ENCODE results near the gene EPHA8. TPM values are rescaled to one million over a fixed set of nuclear protein-coding genes. Genes with fewer than 3 reads are reported as not detected.

The EPHA8 gene
- total RNA-seq, 1 donor from 2014 or later, result 0.69 TPM

- TF ChIP-seq CTCF (IDR thresholded peaks at IDR 0.05; ENCODE audit: partially characterized antibody, unreplicated experiment), result no peak
- no peak for DNase-seq
- Mint-ChIP-seq H3K27ac (ENCODE audit: unreplicated experiment) (no peak overlapping the region), H3K27me3 (ENCODE audit: unreplicated experiment) (peaks cover 19% of the 10 kb centered on the region), H3K4me3 (ENCODE audit: unreplicated experiment) (no peak overlapping the region), H3K36me3 (ENCODE audit: unreplicated experiment) (no peaks in the 10 kb centered on the region), H3K4me1 (ENCODE audit: low read depth, unreplicated experiment) (peaks cover 36% of the 10 kb centered on the region), H3K9me3 (ENCODE audit: unreplicated experiment) (peaks cover 21% of the 10 kb centered on the region)
These were observed 53.3 kb downstream of the EPHA8 start for GRCh38 chr1:22616571-22616970.

DNA sequence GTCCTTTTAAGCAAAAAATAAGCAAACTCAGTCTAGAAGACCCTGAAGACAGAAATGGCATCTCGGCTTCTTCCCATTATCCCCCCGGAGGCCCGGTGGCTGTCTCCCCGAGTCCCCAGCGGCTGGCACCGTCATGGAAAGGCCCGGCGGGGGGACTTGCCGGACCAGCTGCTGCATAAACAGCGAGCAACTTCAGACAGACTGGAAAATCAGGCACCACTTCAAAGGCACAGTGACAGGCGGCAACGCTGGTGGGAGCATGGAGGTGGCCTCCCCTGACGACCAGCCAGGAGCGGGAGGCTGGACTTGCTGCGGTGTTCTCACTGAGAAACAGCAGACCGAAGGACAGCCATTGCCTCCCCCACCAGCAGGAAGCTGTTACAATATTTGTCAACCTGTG is 54.8 kb downstream of the EPHA8 start:
- Mint-ChIP-seq H3K4me1 (ENCODE audit: low read depth, unreplicated experiment) (peaks cover 29% of the 10 kb centered on the region), H3K27ac (ENCODE audit: unreplicated experiment) (no peak overlapping the region), H3K4me3 (ENCODE audit: unreplicated experiment) (no peak overlapping the region), H3K27me3 (ENCODE audit: unreplicated experiment) (peaks cover 17% of the 10 kb centered on the region), H3K9me3 (ENCODE audit: unreplicated experiment) (peaks cover 12% of the 10 kb centered on the region), H3K36me3 (ENCODE audit: unreplicated experiment) (no peaks in the 10 kb centered on the region)
- DNase-seq, result no peak
- TF ChIP-seq CTCF (IDR thresholded peaks at IDR 0.05; ENCODE audit: partially characterized antibody, unreplicated experiment), result no peak

GRCh38 chr1:22619252-22619651 is 56.0 kb downstream of the EPHA8 start:
- H3K4me1 Mint-ChIP-seq (ENCODE audit: low read depth, unreplicated experiment), result peaks cover 20% of the 10 kb centered on the region
- DNase-seq, result no peak
- TF ChIP-seq CTCF (IDR thresholded peaks at IDR 0.05; ENCODE audit: partially characterized antibody, unreplicated experiment), result no peak
- peaks cover 8% of the 10 kb centered on the region for H3K9me3 Mint-ChIP-seq (ENCODE audit: unreplicated experiment)
- H3K36me3 Mint-ChIP-seq (ENCODE audit: unreplicated experiment), result no peaks in the 10 kb centered on the region
- H3K4me3 Mint-ChIP-seq (ENCODE audit: unreplicated experiment), result peak overlapping the region; percentile 15
- H3K27me3 Mint-ChIP-seq (ENCODE audit: unreplicated experiment), result peaks cover 11% of the 10 kb centered on the region
- H3K27ac Mint-ChIP-seq (ENCODE audit: unreplicated experiment), result peak overlapping the region; percentile 44

- H3K27me3 Mint-ChIP-seq (ENCODE audit: unreplicated experiment), result peaks cover 6% of the 10 kb centered on the region
- H3K4me3 Mint-ChIP-seq (ENCODE audit: unreplicated experiment), result peak overlapping the region; percentile 15
- peaks cover 7% of the 10 kb centered on the region for H3K9me3 Mint-ChIP-seq (ENCODE audit: unreplicated experiment)
- no peaks in the 10 kb centered on the region for H3K36me3 Mint-ChIP-seq (ENCODE audit: unreplicated experiment)
- H3K4me1 Mint-ChIP-seq (ENCODE audit: low read depth, unreplicated experiment), result peaks cover 15% of the 10 kb centered on the region
- no peak for TF ChIP-seq CTCF (IDR thresholded peaks at IDR 0.05; ENCODE audit: partially characterized antibody, unreplicated experiment)
- DNase-seq, result no peak
- peak overlapping the region; percentile 12 for H3K27ac Mint-ChIP-seq (ENCODE audit: unreplicated experiment)
These were observed 56.5 kb downstream of the EPHA8 start for GRCh38 chr1:22619798-22620197.

GRCh38 chr1:22621761-22622160 is 58.5 kb downstream of the EPHA8 start:
- H3K27me3 Mint-ChIP-seq (ENCODE audit: unreplicated experiment), result peaks cover 7% of the 10 kb centered on the region
- DNase-seq, result no peak
- no peak for TF ChIP-seq CTCF (IDR thresholded peaks at IDR 0.05; ENCODE audit: partially characterized antibody, unreplicated experiment)
- H3K27ac Mint-ChIP-seq (ENCODE audit: unreplicated experiment), result no peak overlapping the region
- H3K36me3 Mint-ChIP-seq (ENCODE audit: unreplicated experiment), result no peaks in the 10 kb centered on the region
- peaks cover 7% of the 10 kb centered on the region for H3K9me3 Mint-ChIP-seq (ENCODE audit: unreplicated experiment)
- H3K4me3 Mint-ChIP-seq (ENCODE audit: unreplicated experiment), result no peak overlapping the region
- H3K4me1 Mint-ChIP-seq (ENCODE audit: low read depth, unreplicated experiment), result peaks cover 20% of the 10 kb centered on the region
